Naive thymus-derived CD8-positive, alpha-beta T cell (primary cell): ENCODE results near the gene CTNNA2. TPM values are rescaled to one million over a fixed set of nuclear protein-coding genes. Genes with fewer than 3 reads are reported as not detected.
"Not testable (repeated sequence)": the region's sequence is repeated elsewhere in the genome, so short reads cannot be mapped to it uniquely, and the experiment has no call there.

ENCODE experiments used
- ATAC-seq, 2 donors: fragments of 150-1000 bp; cut with Tn5 transposase in 1 of 2; sonication (Bioruptor Pico), chemical (Tn5 transposase) in 1 of 2; 1 replicate in 1 of 2; 2 replicates in 1 of 2; pipeline ENCODE4 v1.10.0; 2021; ENCODE audit warnings: mild to moderate bottlenecking in 2 of 2, moderate library complexity in 2 of 2
- POLR2A ChIA-PET: fragments of 350-600 bp; sonication (Branson Sonifier 250); formaldehyde crosslinking; loops from one replicate; lab custom pipeline; 2021; ENCODE audit warnings: antibody characterized with exemption; lab: Charles Lee
- DNase-seq, 10 donors: peaks; one replicate each; pipeline versions ENCODE4 v3.0.0 to v3.0.0-alpha.2; 2020 to 2022
- H3K27ac Mint-ChIP-seq, 10 donors: one replicate each; pipeline ENCODE4 v1.8.0; 2020 to 2022; ENCODE audit warnings: mild to moderate bottlenecking in 10 of 10, mixed read lengths in 10 of 10, moderate library complexity in 4 of 10, inconsistent platforms in 1 of 10
- H3K27me3 Mint-ChIP-seq, 5 donors: one replicate each; pipeline ENCODE4 v1.8.0; 2021 to 2022; ENCODE audit warnings: mixed read lengths in 5 of 5
- H3K36me3 Mint-ChIP-seq, 3 donors: one replicate each; pipeline ENCODE4 v1.8.0; 2020 to 2022; ENCODE audit warnings: mixed read lengths in 3 of 3, mild to moderate bottlenecking in 2 of 3, inconsistent platforms in 1 of 3
- H3K4me1 Mint-ChIP-seq, 4 donors: one replicate each; pipeline ENCODE4 v1.8.0; 2021 to 2022; ENCODE audit warnings: mixed read lengths in 4 of 4
- H3K4me3 Mint-ChIP-seq, 10 donors: one replicate each; pipeline ENCODE4 v1.8.0; 2020 to 2022; ENCODE audit warnings: mild to moderate bottlenecking in 10 of 10, mixed read lengths in 10 of 10, moderate library complexity in 6 of 10, inconsistent platforms in 1 of 10
- H3K9me3 Mint-ChIP-seq, 9 donors: one replicate each; pipeline ENCODE4 v1.8.0; 2020 to 2022; ENCODE audit warnings: mixed read lengths in 9 of 9, mild to moderate bottlenecking in 3 of 9, inconsistent platforms in 1 of 9, moderate library complexity in 1 of 9
- polyA plus RNA-seq, 3 donors: library from polyadenylated mRNA; unstranded; fragments of 300-500 nt; fragmentation: Illumina TruSeq; gene quantifications; one replicate each; pipeline ENCODE4 v1.2.3, GENCODE V29; 2021
- total RNA-seq, 8 experiments: library from RNA in 2 of 8; stranded (reverse) in 2 of 8; gene quantifications; one replicate each; pipeline ENCODE4 v1.2.3 and lab custom pipeline; 2021 to 2026

The CTNNA2 gene
- total and polyA plus RNA-seq, 5 experiments from 2014 or later = not detected

GRCh38 chr2:80019571-80020460 lies 507.0 kb downstream of the CTNNA2 start:
- Mint-ChIP-seq H3K27me3 (peaks cover 0 to 4% (median 2%) of the 10 kb centered on the region in 5 donors), H3K4me1 (no peaks in the 10 kb centered on the region), H3K9me3 (peaks cover 0 to 16% (median 2%) of the 10 kb centered on the region in 9 donors), H3K36me3 (no peaks in the 10 kb centered on the region), H3K27ac (no peak overlapping the region), H3K4me3 (no peak overlapping the region)
- ATAC-seq (no peak), DNase-seq (no peak)
- POLR2A ChIA-PET = no interaction called here

- Mint-ChIP-seq H3K9me3 (peaks cover 0 to 23% (median 2%) of the 10 kb centered on the region in 9 donors), H3K4me1 (no peaks in the 10 kb centered on the region), H3K27me3 (peaks cover 0 to 17% (median 2%) of the 10 kb centered on the region in 5 donors), H3K4me3 (no peak overlapping the region), H3K27ac (no peak overlapping the region), H3K36me3 (no peaks in the 10 kb centered on the region)
- DNase-seq (no peak), ATAC-seq (no peak)
- POLR2A ChIA-PET = no interaction called here
These were observed 509.2 kb downstream of the CTNNA2 start for GRCh38 chr2:80022018-80022417.

- POLR2A ChIA-PET = no interaction called here
- H3K27ac Mint-ChIP-seq = no peak overlapping the region
- peaks cover 0 to 20% (median 2%) of the 10 kb centered on the region in 5 donors for H3K27me3 Mint-ChIP-seq
- no peak for ATAC-seq
- H3K4me3 Mint-ChIP-seq = no peak overlapping the region
- no peaks in the 10 kb centered on the region for H3K36me3 Mint-ChIP-seq
- no peaks in the 10 kb centered on the region for H3K4me1 Mint-ChIP-seq
- no peak for DNase-seq
- H3K9me3 Mint-ChIP-seq = peaks cover 0 to 28% (median 1%) of the 10 kb centered on the region in 9 donors
These were observed 513.3 kb downstream of the CTNNA2 start for GRCh38 chr2:80026040-80026729.

GRCh38 chr2:80028051-80028450 lies 515.2 kb downstream of the CTNNA2 start:
- no peaks in the 10 kb centered on the region for H3K4me1 Mint-ChIP-seq
- H3K27ac Mint-ChIP-seq = no peak overlapping the region
- no peak overlapping the region for H3K4me3 Mint-ChIP-seq
- POLR2A ChIA-PET = no interaction called here
- ATAC-seq (no peak), DNase-seq (no peak)
- H3K27me3 Mint-ChIP-seq = peaks cover 0 to 20% (median 2%) of the 10 kb centered on the region in 5 donors
- no peaks in the 10 kb centered on the region for H3K36me3 Mint-ChIP-seq
- peaks cover 0 to 28% (median 1%) of the 10 kb centered on the region in 9 donors for H3K9me3 Mint-ChIP-seq

- no peaks in the 10 kb centered on the region for H3K4me1 Mint-ChIP-seq
- POLR2A ChIA-PET = no interaction called here
- DNase-seq = no peak
- H3K4me3 Mint-ChIP-seq = no peak overlapping the region
- no peak overlapping the region for H3K27ac Mint-ChIP-seq
- no peaks in the 10 kb centered on the region for H3K36me3 Mint-ChIP-seq
- H3K9me3 Mint-ChIP-seq = peaks cover 0 to 28% (median 1%) of the 10 kb centered on the region in 9 donors
- H3K27me3 Mint-ChIP-seq = peaks cover 0 to 20% (median 2%) of the 10 kb centered on the region in 5 donors
- ATAC-seq = no peak
These were observed 515.7 kb downstream of the CTNNA2 start for GRCh38 chr2:80028584-80028983.

GRCh38 chr2:80030135-80030534 lies 517.3 kb downstream of the CTNNA2 start:
- peaks cover 0 to 23% (median 0%) of the 10 kb centered on the region in 9 donors for H3K9me3 Mint-ChIP-seq

GRCh38 chr2:80032684-80033083 lies 519.8 kb downstream of the CTNNA2 start:
- H3K4me1 Mint-ChIP-seq, H3K27ac Mint-ChIP-seq: not testable (repeated sequence)

More at GRCh38 chr2:80030135-80030534, 517.3 kb downstream of the CTNNA2 start:
- no peak for DNase-seq
- Mint-ChIP-seq H3K4me1 (no peaks in the 10 kb centered on the region), H3K27me3 (peaks cover 0 to 14% (median 0%) of the 10 kb centered on the region in 5 donors), H3K36me3 (no peaks in the 10 kb centered on the region), H3K27ac (no peak overlapping the region), H3K4me3 (no peak overlapping the region)
- POLR2A ChIA-PET = no interaction called here
- ATAC-seq = no peak

GRCh38 chr2:80035749-80036285 lies 523.0 kb downstream of the CTNNA2 start:
- Mint-ChIP-seq H3K4me1 (no peaks in the 10 kb centered on the region), H3K27ac (no peak overlapping the region), H3K4me3 (no peak overlapping the region), H3K9me3 (peaks cover 0 to 14% (median 3%) of the 10 kb centered on the region in 9 donors), H3K36me3 (no peaks in the 10 kb centered on the region), H3K27me3 (no peaks in the 10 kb centered on the region)
- DNase-seq (no peak), ATAC-seq (no peak)
- POLR2A ChIA-PET = no interaction called here

More at GRCh38 chr2:80032684-80033083, 519.8 kb downstream of the CTNNA2 start:
- H3K27me3 Mint-ChIP-seq, POLR2A ChIA-PET, ATAC-seq, H3K4me3 Mint-ChIP-seq, H3K36me3 Mint-ChIP-seq, DNase-seq: not testable (repeated sequence)
- H3K9me3 Mint-ChIP-seq = peaks cover 0 to 17% (median 0%) of the 10 kb centered on the region in 9 donors

GRCh38 chr2:80037310-80037709 lies 524.5 kb downstream of the CTNNA2 start:
- peaks cover 0 to 12% (median 4%) of the 10 kb centered on the region in 9 donors for H3K9me3 Mint-ChIP-seq

GRCh38 chr2:80040226-80040625 lies 527.4 kb downstream of the CTNNA2 start:
- ATAC-seq (no peak), DNase-seq (no peak)
- Mint-ChIP-seq H3K36me3 (no peaks in the 10 kb centered on the region), H3K4me3 (no peak overlapping the region), H3K4me1 (no peaks in the 10 kb centered on the region), H3K27me3 (peaks cover 0 to 2% (median 0%) of the 10 kb centered on the region in 5 donors), H3K27ac (no peak overlapping the region), H3K9me3 (peaks cover 0 to 12% (median 3%) of the 10 kb centered on the region in 9 donors)
- POLR2A ChIA-PET = no interaction called here

More at GRCh38 chr2:80037310-80037709, 524.5 kb downstream of the CTNNA2 start:
- no peak for DNase-seq
- Mint-ChIP-seq H3K36me3 (no peaks in the 10 kb centered on the region), H3K4me1 (no peaks in the 10 kb centered on the region), H3K4me3 (no peak overlapping the region), H3K27ac (no peak overlapping the region), H3K27me3 (no peaks in the 10 kb centered on the region)
- ATAC-seq = no peak
- POLR2A ChIA-PET = no interaction called here

GRCh38 chr2:80042635-80043034 lies 529.8 kb downstream of the CTNNA2 start:
- H3K36me3 Mint-ChIP-seq = no peaks in the 10 kb centered on the region
- H3K27ac Mint-ChIP-seq = no peak overlapping the region
- H3K27me3 Mint-ChIP-seq = peaks cover 0 to 4% (median 2%) of the 10 kb centered on the region in 5 donors
- POLR2A ChIA-PET = no interaction called here
- H3K4me1 Mint-ChIP-seq = no peaks in the 10 kb centered on the region
- H3K4me3 Mint-ChIP-seq = no peak overlapping the region
- no peak for DNase-seq
- no peak for ATAC-seq
- H3K9me3 Mint-ChIP-seq = peaks cover 0 to 10% (median 2%) of the 10 kb centered on the region in 9 donors

- ATAC-seq (no peak), DNase-seq (no peak)
- POLR2A ChIA-PET = no interaction called here
- peaks cover 4 to 18% (median 6%) of the 10 kb centered on the region in 5 donors for H3K27me3 Mint-ChIP-seq
- H3K4me1 Mint-ChIP-seq = peaks cover 0 to 1% (median 0%) of the 10 kb centered on the region in 4 donors
- H3K27ac Mint-ChIP-seq = no peak overlapping the region
- H3K4me3 Mint-ChIP-seq = no peak overlapping the region
- peaks cover 0 to 7% (median 2%) of the 10 kb centered on the region in 9 donors for H3K9me3 Mint-ChIP-seq
- H3K36me3 Mint-ChIP-seq = no peaks in the 10 kb centered on the region
These were observed 535.4 kb downstream of the CTNNA2 start for GRCh38 chr2:80048296-80048695.
